Measurements from ENCODE around the gene ZSWIM9. TPM values are rescaled to one million over a fixed set of nuclear protein-coding genes. Genes with fewer than 3 reads are reported as not detected.
A peak's percentile ranks its signal among the peaks of the same experiment; 100 is the strongest.
"Not testable (repeated sequence)": the region's sequence is repeated elsewhere in the genome, so short reads cannot be mapped to it uniquely, and the experiment has no call there.

ZSWIM9 gene
- polyA plus RNA-seq, 1 of the 3 experiments (the other 2 are of a cell fraction) = 2.2 TPM

DNA sequence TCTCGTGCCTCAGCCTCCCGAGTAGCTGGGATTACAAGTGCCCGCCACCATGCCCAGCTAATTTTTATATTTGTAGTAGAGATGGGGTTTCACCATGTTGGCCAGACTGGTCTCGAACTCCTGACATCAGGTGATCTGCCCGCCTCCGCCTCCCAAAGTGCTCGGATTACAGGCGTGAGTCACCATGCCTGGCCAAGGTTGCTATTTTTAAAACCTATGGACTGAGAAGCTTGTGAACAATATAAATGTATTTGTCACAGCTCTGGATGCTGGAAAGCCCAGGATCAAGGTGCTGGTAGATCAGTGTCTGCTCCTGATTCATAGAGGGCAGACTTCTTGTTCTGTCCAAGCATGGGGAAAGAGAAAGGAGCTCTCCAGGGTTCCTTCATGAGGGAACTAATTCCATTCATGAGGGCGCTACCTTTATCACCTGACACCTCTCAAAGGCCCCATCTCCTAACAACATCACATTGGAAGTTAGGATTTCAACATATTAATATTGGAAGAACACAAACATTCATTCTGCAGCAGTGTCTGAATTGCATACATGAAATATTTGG is 69.2 kb downstream of the ZSWIM9 start:
- no peaks in the 10 kb centered on the region for H3K79me2 ChIP-seq (ENCODE audit: insufficient read depth)

DNA sequence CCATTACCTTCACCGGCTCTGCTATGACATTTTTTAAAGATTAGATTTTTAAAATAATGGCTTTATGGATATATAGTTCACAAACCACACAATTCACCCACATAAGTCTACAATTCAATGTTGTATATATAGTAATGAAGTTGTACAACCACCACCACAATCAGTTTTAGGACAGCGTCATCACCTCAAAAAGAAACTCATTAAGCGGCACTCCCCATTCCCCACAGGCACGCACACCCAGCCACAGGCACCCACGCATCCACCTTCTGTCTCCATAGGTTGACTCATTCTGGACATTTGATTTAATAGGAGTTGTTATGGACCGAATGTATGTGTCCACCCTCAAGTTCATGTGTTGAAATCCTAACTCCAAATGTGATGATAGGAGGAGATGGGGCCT is 71.3 kb downstream of the ZSWIM9 start:
- H3K9me2 ChIP-seq; H3K9me3 ChIP-seq; H3F3A ChIP-seq (replicated peaks; ENCODE audit: insufficient read depth); POLR2A ChIA-PET; H3K27ac ChIP-seq (ENCODE audit: low read depth in 2 of 2, low read length in 1 of 2); H3K79me2 ChIP-seq (ENCODE audit: insufficient read depth); CTCF ChIA-PET; H3K9ac ChIP-seq; H3K4me3 ChIP-seq (ENCODE audit: low read depth in 2 of 2, low read length in 1 of 2); H3K27me3 ChIP-seq (ENCODE audit: insufficient read depth); H2AFZ ChIP-seq (ENCODE audit: low read depth); DNase-seq; H4K20me1 ChIP-seq (ENCODE audit: insufficient read depth); H3K4me2 ChIP-seq: not testable (repeated sequence)
- WGBS (ENCODE audit: low lambda C conversion rate) = over 99% methylated on average over 6 of the region's 6 CpGs
- peaks cover 10 to 15% of the 10 kb centered on the region in 2 experiments for H3K36me3 ChIP-seq (replicated peaks in 1 of 2; ENCODE audit: control insufficient read depth in 1 of 2, insufficient read depth in 2 of 2, low read length in 1 of 2)
- peaks cover 0 to 22% of the 10 kb centered on the region in 2 experiments; a peak in 1 of 4 replicates for H3K4me1 ChIP-seq (ENCODE audit: control insufficient read depth in 1 of 2, insufficient read depth in 2 of 2, low read depth in 1 of 2, low read length in 1 of 2)

More for the DNA sequence above, 69.2 kb downstream of the ZSWIM9 start:
- Histone ChIP-seq H3K27ac (ENCODE audit: low read depth in 2 of 2, low read length in 1 of 2) (no peak overlapping the region; a peak in 1 of 4 replicates), H3K4me3 (ENCODE audit: low read depth in 2 of 2, low read length in 1 of 2) (no peak overlapping the region), H3K9me3 (no peaks in the 10 kb centered on the region), H3F3A (replicated peaks; ENCODE audit: insufficient read depth) (no peaks in the 10 kb centered on the region), H3K27me3 (ENCODE audit: insufficient read depth) (no peaks in the 10 kb centered on the region), H3K9ac (no peak overlapping the region), H3K9me2 (no peaks in the 10 kb centered on the region), H3K4me2 (0 out of 2 replicates have a peak overlapping the region, but pooled peaks have one; percentile 16), H3K36me3 (replicated peaks in 1 of 2; ENCODE audit: control insufficient read depth in 1 of 2, insufficient read depth in 2 of 2, low read length in 1 of 2) (no peaks in the 10 kb centered on the region), H2AFZ (ENCODE audit: low read depth) (no peak overlapping the region), H4K20me1 (ENCODE audit: insufficient read depth) (no peaks in the 10 kb centered on the region), H3K4me1 (ENCODE audit: control insufficient read depth in 1 of 2, insufficient read depth in 2 of 2, low read depth in 1 of 2, low read length in 1 of 2) (peaks cover 0 to 15% of the 10 kb centered on the region in 2 experiments; a peak in 1 of 4 replicates)
- no peak for DNase-seq
- CTCF ChIA-PET = no interaction called here
- POLR2A ChIA-PET = no interaction called here
- 88% methylated on average over 9 of the region's 9 CpGs for WGBS (ENCODE audit: low lambda C conversion rate)
- TF ChIP-seq, protein P1, sequence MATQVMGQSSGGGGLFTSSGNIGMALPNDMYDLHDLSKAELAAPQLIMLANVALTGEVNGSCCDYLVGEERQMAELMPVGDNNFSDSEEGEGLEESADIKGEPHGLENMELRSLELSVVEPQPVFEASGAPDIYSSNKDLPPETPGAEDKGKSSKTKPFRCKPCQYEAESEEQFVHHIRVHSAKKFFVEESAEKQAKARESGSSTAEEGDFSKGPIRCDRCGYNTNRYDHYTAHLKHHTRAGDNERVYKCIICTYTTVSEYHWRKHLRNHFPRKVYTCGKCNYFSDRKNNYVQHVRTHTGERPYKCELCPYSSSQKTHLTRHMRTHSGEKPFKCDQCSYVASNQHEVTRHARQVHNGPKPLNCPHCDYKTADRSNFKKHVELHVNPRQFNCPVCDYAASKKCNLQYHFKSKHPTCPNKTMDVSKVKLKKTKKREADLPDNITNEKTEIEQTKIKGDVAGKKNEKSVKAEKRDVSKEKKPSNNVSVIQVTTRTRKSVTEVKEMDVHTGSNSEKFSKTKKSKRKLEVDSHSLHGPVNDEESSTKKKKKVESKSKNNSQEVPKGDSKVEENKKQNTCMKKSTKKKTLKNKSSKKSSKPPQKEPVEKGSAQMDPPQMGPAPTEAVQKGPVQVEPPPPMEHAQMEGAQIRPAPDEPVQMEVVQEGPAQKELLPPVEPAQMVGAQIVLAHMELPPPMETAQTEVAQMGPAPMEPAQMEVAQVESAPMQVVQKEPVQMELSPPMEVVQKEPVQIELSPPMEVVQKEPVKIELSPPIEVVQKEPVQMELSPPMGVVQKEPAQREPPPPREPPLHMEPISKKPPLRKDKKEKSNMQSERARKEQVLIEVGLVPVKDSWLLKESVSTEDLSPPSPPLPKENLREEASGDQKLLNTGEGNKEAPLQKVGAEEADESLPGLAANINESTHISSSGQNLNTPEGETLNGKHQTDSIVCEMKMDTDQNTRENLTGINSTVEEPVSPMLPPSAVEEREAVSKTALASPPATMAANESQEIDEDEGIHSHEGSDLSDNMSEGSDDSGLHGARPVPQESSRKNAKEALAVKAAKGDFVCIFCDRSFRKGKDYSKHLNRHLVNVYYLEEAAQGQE (IDR thresholded peaks at IDR 0.05; ENCODE audit: low read depth, low read length) = peak; percentile 69; the same call in 1 of the 2 replicates
- TF ChIP-seq, protein P2, sequence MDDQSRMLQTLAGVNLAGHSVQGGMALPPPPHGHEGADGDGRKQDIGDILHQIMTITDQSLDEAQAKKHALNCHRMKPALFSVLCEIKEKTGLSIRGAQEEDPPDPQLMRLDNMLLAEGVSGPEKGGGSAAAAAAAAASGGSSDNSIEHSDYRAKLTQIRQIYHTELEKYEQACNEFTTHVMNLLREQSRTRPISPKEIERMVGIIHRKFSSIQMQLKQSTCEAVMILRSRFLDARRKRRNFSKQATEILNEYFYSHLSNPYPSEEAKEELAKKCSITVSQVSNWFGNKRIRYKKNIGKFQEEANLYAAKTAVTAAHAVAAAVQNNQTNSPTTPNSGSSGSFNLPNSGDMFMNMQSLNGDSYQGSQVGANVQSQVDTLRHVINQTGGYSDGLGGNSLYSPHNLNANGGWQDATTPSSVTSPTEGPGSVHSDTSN (IDR thresholded peaks at IDR 0.05) = no peak
- peak; percentile 31; the same call in 1 of the 2 replicates for TF ChIP-seq MEF2A (IDR thresholded peaks at IDR 0.05; ENCODE audit: borderline replicate concordance, low read depth)

DNA sequence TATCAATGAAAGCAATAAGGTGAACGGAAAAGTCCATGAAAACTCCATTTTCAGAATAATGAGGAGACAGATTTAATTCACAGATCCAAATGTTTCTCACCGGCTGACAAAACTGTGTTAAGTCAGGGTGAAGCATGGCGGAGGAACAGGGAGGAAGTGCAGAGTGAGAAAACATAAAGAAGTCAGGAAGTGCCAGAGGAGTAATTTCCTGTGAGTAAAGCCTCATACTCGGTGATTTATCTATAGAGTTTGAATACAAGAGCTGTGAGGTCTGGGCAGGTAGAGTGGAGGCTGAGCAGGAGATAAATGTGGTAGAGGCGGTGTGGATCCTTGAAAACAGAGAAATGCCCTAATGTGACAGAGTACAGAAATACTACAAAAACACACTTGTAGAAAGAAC is 73.8 kb downstream of the ZSWIM9 start:
- Histone ChIP-seq H2AFZ (ENCODE audit: low read depth) (peak overlapping the region; percentile 70; the same call in 1 of the 2 replicates), H3K4me3 (ENCODE audit: low read depth in 2 of 2, low read length in 1 of 2) (no peak overlapping the region), H3K4me1 (ENCODE audit: control insufficient read depth in 1 of 2, insufficient read depth in 2 of 2, low read depth in 1 of 2, low read length in 1 of 2) (peaks cover 0 to 22% of the 10 kb centered on the region in 2 experiments; a peak in 1 of 4 replicates), H3K27ac (ENCODE audit: low read depth in 2 of 2, low read length in 1 of 2) (peak overlapping the region in 1 of 2 experiments; percentile 32; a peak in 1 of 4 replicates), H3K9me2 (no peaks in the 10 kb centered on the region), H3K27me3 (ENCODE audit: insufficient read depth) (no peaks in the 10 kb centered on the region), H4K20me1 (ENCODE audit: insufficient read depth) (no peaks in the 10 kb centered on the region), H3K36me3 (replicated peaks in 1 of 2; ENCODE audit: control insufficient read depth in 1 of 2, insufficient read depth in 2 of 2, low read length in 1 of 2) (peaks cover 19 to 33% of the 10 kb centered on the region in 2 experiments), H3K79me2 (ENCODE audit: insufficient read depth) (no peaks in the 10 kb centered on the region), H3K9me3 (no peaks in the 10 kb centered on the region), H3K4me2 (0 out of 2 replicates have a peak overlapping the region, but pooled peaks have one; percentile 31), H3K9ac (no peak overlapping the region), H3F3A (replicated peaks; ENCODE audit: insufficient read depth) (no peaks in the 10 kb centered on the region)
- DNase-seq = no peak
- 76% methylated on average over 5 of the region's 5 CpGs for WGBS (ENCODE audit: low lambda C conversion rate)
- TF ChIP-seq GABPA (IDR thresholded peaks at IDR 0.05; ENCODE audit: low read depth) = peak; percentile 35; the same call in 1 of the 2 replicates
- TF ChIP-seq JUND (IDR thresholded peaks at IDR 0.05) = no peak
- ChIA-PET CTCF (no interaction called here), POLR2A (no interaction called here)

Measured in SK-N-SH (cell line).